ENCODE results near the gene SLC25A34. TPM values are rescaled to one million over a fixed set of nuclear protein-coding genes. Genes with fewer than 3 reads are reported as not detected.

SLC25A34 gene
- total RNA-seq, 1 donor: 0.54 TPM

- no peak for TF ChIP-seq CTCF (IDR thresholded peaks at IDR 0.05; ENCODE audit: insufficient read depth, low read length)
- no peak overlapping the region for H3K4me3 ChIP-seq (ENCODE audit: low read depth, low read length)
- no peak for DNase-seq (ENCODE audit: low read depth)
Measured at GRCh38 chr1:15750924-15751323, 14.9 kb downstream of the SLC25A34 start.

GRCh38 chr1:15751717-15752116, 15.7 kb downstream of the SLC25A34 start:
- no peak overlapping the region for H3K4me3 ChIP-seq (ENCODE audit: low read depth, low read length)
- DNase-seq (ENCODE audit: low read depth): no peak
- no peak for TF ChIP-seq CTCF (IDR thresholded peaks at IDR 0.05; ENCODE audit: insufficient read depth, low read length)

GRCh38 chr1:15753776-15754175, 17.7 kb downstream of the SLC25A34 start:
- no peak for DNase-seq (ENCODE audit: low read depth)
- TF ChIP-seq CTCF (IDR thresholded peaks at IDR 0.05; ENCODE audit: insufficient read depth, low read length): no peak
- H3K4me3 ChIP-seq (ENCODE audit: low read depth, low read length): no peak overlapping the region

- H3K4me3 ChIP-seq (ENCODE audit: low read depth, low read length): no peak overlapping the region
- DNase-seq (ENCODE audit: low read depth): no peak
- no peak for TF ChIP-seq CTCF (IDR thresholded peaks at IDR 0.05; ENCODE audit: insufficient read depth, low read length)
Measured at GRCh38 chr1:15755021-15755645, 19.1 kb downstream of the SLC25A34 start.

GRCh38 chr1:15755646-15756040, 19.6 kb downstream of the SLC25A34 start:
- TF ChIP-seq CTCF (IDR thresholded peaks at IDR 0.05; ENCODE audit: insufficient read depth, low read length): no peak
- DNase-seq (ENCODE audit: low read depth): no peak
- no peak overlapping the region for H3K4me3 ChIP-seq (ENCODE audit: low read depth, low read length)

GRCh38 chr1:15756143-15757015, 20.3 kb downstream of the SLC25A34 start:
- no peak for DNase-seq (ENCODE audit: low read depth)
- TF ChIP-seq CTCF (IDR thresholded peaks at IDR 0.05; ENCODE audit: insufficient read depth, low read length): no peak

More at GRCh38 chr1:15756143-15757015, 20.3 kb downstream of the SLC25A34 start:
- H3K4me3 ChIP-seq (ENCODE audit: low read depth, low read length): no peak overlapping the region

All from fibroblast of the aortic adventitia (primary cell).